Middle frontal gyrus (tissue), 1 donor: Measurements from ENCODE around the gene RAB15.

ENCODE experiments used
- DNase-seq: peaks from one replicate; pipeline ENCODE4 v3.0.0-alpha.2; 2015; ENCODE audit warnings: low spot score; ENCODE audit errors: extremely low spot score

The RAB15 gene

GRCh38 chr14:64956697-64957406 lies 15.3 kb downstream of the RAB15 start:
- no peak for DNase-seq

DNA sequence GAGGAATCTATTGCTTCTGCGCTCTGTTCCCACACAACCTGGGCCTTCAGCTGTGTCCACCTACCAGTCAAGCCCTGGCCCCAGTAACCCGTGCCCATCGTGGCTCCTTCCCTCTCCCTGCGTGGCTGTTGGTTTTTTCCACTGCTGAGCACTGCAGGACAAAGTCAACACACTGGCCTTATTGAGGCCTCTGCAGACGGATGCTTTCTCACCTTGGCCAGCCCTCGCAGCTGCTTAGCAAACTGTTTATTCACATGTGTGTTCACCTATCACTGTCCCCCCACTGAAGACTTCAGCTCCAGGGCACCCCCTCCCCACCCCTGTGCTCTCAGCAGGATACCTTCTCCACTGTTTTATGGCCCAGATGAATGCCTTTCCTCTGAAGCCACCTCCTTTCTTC lies 16.8 kb downstream of the RAB15 start:
- DNase-seq = no peak

DNA sequence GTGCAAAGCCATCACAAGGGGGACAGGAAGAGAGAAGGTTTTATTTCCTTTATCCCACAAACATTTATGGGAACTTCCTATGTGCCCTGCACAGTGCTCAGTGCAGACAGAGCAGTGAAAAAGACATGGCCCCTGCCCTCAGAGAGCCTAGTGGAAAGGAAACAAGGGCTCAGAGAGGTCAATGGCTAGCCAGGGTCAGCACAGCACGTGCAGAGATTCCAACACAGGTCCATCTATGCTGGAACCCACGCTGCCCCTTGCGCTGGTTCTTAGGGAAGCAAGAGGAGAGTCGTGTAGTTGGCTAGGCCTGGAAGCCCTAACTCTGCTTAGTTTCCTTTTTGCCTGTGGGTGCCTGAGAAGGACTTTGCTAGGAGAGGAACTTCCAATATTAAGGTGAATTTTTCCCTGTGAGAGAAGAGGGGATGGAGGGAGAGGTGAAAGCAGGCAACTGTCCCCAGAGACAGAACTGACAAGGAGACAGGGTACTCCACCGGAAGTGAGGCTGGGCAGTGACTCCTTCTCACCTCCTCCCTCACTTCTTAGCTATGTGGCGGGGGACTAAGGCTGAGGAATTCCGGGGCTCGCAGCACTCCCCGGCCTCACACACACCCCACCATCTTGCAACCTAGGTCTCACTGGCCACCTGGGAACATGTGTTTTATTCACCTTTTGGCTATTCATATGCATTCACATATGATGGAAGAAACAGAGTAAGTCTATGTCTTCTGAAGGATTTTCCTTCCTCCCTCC lies 17.5 kb downstream of the RAB15 start:
- no peak for DNase-seq

- DNase-seq = no peak
These were observed 18.5 kb downstream of the RAB15 start for GRCh38 chr14:64953661-64954060.

DNA sequence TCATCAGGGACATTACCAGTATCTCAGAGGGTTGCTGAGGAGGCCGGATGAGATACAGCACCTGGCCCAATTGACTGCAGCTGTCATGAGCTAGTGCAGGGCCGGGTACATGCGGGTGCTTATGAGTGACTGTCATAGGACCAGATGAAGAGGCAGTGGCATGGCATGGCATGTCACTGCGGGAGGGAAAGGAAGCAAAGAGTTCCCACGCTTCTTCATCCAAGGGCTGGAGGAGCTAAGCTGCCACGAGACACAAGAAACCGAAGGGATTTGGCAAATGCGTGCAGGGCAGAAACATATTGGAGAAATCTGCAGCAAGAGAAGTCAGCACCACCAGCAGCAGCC lies 18.9 kb downstream of the RAB15 start:
- no peak for DNase-seq

DNA sequence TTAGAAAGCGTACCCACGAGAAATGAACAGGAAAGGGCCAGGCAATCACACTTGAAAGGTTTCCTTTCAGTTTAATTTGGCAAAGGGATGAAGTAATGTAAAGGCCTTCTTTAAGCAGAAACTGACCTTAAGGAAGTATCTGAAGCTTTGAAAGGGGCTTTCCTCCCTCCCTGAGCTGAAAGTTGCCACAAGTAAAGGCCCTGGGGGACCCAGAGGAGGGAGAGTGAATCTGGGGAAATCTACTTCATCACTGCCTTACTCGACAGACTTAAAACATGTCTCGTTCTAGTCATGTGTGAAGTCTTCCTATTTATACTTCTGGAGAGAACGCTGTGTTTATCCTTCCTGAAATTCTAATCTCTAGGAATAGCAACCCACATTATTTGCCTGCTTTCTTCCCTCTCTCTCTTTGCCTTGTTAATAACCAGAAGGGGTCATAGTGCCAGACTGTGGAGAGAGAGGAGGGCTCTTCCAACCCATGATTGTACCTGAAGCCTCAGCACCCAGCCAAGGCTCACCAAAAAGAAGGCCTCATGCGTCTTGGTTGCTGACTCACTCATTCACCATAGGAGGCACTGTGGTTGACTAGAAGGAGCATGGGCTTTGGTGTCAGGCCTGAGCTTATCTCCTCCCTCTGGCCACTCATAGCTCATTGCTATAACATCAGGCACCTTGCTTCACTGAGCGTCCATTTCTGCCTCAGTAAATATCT lies 19.4 kb downstream of the RAB15 start:
- no peak for DNase-seq

DNA sequence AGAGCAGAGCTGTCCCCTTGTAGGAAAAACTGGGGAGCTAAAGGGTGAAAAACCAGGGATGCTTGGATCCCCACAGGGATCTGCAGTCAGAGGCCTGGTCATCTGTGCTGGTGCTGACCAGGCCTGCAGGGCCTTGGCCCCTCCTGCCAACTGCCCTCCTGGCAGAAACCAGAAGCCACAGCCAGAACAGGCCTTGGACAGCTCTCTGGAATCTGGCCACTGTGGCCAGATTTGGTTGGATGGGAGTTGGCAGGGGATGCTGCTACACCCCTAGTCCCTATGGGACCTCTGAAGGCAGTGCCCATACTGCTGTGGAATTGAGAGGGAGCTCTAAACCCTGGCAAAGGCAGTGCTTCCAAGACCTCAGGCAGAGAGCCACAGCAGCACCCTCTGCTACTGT lies 20.4 kb downstream of the RAB15 start:
- DNase-seq = no peak

DNA sequence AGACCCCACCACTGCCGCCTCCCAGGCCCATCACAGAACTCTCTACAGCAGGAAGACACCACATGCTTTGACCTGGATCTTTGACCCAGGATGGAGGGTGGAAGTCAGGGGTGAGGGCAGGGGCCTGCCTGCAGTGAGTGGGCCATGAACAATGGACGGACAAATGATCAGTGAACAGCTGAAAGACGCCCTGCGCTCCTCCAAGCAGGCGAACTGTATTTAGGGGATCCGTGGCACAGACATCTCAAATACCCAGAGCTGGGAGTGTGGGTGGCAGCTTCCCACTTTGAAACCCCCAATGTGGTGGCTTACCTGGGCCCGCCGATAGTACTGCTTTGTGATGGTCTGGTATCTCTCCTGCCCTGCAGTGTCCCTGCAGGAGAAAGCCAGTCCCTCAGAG lies 20.8 kb downstream of the RAB15 start:
- DNase-seq = no peak

GRCh38 chr14:64950889-64951288 lies 21.2 kb downstream of the RAB15 start:
- no peak for DNase-seq

DNA sequence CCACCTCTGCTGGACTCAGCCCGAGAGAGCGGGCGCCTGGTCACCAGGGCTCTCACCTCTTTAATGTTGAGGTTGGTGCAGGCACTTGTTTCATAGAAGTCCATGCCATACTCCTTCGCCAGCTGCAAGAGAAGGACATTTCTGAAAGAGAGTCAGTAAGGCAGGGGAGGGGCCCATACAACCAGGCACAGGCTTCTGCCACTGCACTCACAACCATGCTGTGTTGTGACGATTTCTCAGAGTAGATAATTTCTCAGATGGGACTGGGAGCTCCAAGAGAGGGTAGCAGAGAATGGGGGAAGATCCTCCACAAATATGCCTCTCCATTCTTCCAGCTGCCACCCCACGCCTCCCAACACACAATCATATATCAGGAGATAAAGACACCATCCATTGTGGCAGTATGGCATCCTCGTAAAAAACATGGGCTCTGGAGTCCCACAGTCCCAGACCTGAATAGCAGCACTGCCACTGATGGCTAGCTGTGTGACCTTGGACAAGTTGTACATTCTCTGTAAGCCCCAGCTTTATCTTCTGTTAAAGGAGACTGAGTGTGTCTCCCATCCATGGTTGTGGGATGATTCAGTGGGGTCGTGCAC lies 23.4 kb downstream of the RAB15 start:
- DNase-seq = no peak

DNA sequence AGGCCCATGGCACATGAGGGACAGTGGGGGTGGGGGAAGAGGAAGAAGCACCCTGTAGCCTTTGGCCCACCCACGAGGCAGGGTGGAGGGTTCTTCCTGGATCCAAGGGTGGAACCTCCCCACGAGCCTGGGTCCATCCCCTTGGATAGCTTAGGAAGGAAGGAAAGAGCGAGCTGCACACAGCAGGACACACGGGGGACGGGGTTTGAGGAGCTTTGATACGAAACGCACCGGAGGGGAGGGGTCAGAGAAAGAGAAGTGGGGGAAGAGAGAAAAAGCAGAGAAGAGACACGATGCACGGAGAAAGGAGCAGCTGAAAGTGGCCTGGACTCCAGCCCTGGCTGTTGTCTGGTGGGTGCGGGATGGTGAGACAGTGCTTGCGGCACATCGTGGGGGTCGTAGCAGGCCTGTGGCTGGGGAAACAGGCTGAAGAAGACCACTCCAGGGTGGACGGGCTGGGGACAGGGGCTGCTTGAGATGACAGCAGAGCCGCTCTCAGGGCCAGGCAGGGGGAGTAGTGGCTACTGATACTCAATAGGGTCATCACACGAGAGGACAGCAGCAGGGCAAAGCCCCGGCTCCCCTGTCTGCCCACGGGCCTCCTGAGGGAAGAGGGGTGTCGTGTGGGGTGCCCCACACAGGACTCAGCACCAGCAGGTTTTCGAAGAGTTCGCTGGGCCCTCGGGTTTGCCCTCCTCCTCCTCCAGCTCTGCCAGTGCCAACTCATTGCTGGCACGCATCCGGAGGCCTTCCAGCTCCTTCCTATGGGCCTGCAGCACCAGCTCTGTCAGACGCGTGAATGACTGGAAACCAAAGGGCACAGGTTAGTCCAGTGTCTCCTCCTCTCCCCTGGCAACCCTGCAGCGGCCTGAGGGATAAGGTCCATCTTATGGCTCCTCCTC lies 24.2 kb downstream of the RAB15 start:
- no peak for DNase-seq

DNA sequence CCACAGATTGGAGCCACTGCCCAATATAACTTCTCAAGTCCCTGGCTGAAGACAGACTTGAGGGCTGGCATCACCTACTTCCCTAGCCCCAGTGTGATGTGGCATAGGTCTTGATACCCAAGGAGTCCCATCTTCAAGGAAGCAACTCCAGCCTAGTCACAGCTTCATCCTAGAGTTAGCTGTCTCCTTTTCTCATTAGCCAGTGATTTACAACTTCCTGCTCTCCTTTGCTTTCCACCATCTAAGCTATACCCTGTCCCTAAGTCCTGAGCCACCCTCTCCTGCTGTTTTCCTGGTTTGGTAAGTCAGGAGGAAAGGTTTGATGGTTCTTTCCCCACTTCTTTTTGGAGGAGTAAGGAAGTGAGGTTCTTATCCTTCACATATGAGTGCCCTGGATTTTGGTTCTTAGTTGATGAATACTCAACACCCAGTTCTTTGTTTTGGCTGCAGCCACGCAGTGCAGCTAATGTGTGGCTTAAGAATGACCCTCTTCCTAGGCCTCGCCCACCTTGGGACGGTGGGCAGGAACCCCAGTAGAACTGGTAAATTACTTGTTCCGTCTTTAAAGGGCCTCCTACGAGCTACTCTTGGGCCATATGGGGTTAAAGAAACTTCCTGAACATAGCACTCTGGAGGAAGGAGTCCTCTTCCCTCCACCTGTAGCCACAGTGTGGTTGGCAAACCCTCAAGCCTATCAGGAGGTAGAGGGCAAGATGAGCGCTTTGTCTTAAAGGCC lies 25.7 kb downstream of the RAB15 start:
- DNase-seq = no peak

DNA sequence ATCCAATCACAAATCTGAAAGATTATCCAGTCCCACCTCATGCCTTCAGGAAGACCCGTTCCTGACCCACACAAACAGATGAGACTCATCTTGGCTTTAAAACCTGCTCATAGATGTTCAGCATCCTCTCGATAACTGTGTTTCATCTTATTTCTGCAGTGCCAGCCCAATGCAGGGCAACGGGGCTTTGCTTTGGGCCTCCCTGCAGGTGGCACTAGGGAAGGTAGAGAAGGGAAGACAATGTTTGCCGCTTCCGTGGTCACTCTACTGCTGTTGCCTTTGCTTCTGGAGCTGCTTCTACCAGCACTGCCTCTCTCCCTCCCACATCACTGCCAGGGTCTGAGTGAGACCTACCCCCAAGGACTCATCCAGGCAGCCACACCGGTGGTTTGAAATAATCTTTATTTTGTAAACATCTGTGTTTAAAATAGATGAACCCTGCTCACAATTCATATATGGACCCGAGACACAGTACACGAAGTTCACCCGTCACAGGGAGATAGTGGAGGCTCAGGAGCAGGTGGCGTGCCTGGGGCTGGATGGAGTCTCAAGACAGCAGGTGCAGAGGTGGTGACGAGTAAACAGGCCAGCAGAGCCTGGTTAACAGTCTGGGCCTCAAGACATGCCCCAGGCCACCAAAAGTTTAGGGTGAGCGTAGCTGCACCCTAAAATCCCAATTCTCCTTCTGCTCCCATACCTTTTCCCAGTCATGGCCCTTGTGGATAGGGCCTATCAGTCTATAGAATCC lies 26.5 kb downstream of the RAB15 start:
- no peak for DNase-seq

- no peak for DNase-seq
These were observed 27.3 kb downstream of the RAB15 start for GRCh38 chr14:64944861-64945260.

- DNase-seq = no peak
These were observed 28.1 kb downstream of the RAB15 start for GRCh38 chr14:64944041-64944440.

GRCh38 chr14:64943556-64943955 lies 28.6 kb downstream of the RAB15 start:
- no peak for DNase-seq

GRCh38 chr14:64942531-64943111 lies 29.5 kb downstream of the RAB15 start, which contains the start of gene GPX2:
Gene GPX2, minus strand, starts transcription at chr14:64942745. Its CDS starts 19 bp downstream, at chr14:64942726.
- DNase-seq = no peak

DNA sequence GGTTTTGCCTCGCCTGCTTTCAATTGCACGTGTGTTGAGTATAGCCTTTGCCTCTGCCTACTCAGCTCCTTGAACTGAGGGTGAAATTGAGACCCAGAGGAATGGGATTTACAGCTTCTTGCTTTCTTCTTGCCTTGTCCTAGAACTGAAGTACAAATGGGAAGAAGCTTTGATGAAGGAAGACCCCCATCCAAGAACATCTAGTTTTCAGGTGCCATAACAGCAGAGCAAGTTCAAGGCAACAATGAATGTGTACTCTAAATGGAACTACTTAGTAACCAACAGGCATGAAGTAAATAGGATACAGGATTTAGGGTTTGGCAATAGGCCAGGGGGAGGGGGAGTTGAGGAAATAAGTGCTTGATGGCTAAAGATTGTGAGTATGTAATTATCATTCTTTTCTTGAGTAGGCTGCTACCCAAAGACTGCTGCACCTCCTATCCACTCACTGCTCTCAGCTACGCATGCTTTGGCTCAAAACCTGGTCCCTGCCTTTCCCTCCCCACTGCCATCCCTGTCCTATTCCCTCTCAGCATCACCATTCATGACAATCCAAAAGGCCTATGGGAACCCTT lies 31.7 kb downstream of the RAB15 start:
- no peak for DNase-seq

- DNase-seq = no peak
These were observed 32.3 kb downstream of the RAB15 start for GRCh38 chr14:64939817-64940190.
